GM19438 (cell line): ENCODE results near the gene PXYLP1.
"Not testable (repeated sequence)": the region's sequence is repeated elsewhere in the genome, so short reads cannot be mapped to it uniquely, and the experiment has no call there.

ENCODE experiments used
- ATAC-seq: cut with Tn5 transposase; IDR thresholded peaks from one replicate; pipeline ENCODE4 v1.9.1; 2021; ENCODE audit warnings: low read depth; ENCODE audit not compliant: unreplicated experiment

PXYLP1 gene, protein sequence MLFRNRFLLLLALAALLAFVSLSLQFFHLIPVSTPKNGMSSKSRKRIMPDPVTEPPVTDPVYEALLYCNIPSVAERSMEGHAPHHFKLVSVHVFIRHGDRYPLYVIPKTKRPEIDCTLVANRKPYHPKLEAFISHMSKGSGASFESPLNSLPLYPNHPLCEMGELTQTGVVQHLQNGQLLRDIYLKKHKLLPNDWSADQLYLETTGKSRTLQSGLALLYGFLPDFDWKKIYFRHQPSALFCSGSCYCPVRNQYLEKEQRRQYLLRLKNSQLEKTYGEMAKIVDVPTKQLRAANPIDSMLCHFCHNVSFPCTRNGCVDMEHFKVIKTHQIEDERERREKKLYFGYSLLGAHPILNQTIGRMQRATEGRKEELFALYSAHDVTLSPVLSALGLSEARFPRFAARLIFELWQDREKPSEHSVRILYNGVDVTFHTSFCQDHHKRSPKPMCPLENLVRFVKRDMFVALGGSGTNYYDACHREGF

DNA sequence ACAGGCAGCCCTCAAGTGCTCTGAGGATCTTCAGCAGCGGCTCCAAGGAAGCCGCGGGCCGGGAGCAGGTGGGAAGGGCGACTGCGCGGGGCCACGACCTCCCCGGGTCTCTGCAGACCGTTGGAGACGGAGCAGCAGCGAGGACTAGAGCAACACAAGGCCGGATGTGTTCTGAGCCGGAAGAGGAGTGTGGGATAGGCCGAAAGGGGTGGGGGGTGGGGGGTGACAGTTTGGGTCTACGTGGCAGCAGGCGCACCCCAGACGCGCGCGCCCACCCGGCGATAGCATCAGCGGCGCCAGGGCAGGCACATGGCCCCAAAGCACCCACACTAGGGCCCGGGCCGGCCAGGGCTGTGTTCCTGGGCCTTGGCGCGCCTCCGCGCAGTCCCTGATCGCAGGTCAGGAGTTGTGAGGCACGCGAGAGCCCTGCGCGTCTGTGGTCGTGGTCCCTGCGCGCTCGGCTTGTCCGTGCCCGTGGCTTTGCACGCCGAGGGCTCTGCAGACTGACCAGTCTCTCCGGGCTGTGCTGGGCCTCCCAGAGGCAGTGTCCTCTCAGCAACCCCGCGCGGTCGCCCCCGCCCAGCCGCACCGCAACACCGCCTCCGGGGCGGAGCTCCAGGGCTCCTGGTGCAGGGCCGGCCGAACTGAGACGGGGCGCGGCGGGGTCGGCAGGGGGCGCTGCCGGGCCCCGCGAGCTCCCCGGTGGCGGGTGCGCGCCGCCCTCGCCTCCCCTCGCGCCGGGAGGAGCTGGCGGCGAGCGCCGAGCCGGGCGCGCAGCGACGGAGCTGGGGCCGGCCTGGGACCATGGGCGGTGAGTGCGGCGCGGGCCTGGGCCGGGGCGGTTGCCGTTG, at the start of gene PXYLP1:
TSS of gene PXYLP1 (plus strand) at position 725 of the 851 bp plus-strand sequence. CDS start 28,351 bp downstream, outside the sequence.
- ATAC-seq, result peak; percentile 95

DNA sequence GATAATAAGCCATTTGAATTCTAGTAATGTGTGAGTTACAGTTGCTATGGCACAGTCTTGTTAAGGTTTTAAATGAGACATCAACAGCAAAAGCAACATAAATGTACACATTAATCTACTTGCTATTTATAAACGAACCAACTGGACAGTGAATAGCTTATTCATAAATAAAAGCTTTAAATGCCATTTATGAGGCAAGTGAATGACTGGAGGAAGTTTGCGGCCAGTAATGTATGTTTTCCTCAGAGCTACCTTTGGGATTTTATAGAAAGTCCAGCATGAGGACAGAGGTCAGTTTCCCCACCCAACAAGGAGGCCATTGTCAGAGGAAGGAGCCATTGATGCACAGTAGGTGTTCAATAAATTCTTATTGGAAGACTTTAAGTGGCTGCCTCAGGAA, 48.0 kb upstream of the PXYLP1 start:
- ATAC-seq, result no peak

DNA sequence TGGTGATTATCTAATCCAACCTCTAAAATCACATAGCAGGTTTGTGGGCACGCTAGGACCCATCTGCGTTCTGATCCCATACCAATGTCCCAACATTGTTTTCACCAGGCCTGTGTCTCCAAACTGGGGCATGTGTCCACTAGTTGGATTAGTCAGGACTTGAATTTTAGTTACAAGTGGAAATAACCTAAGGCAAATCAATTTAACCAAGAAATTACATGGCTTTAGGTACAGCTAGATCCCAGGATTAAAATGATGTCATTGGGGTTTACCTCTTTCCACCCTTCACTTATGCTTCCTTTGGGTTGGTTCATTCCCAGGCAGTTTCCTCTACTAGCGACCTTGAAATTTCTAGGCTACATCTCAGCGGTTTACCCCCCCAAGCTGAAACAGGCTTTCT, 47.2 kb upstream of the PXYLP1 start:
- ATAC-seq, result no peak

DNA sequence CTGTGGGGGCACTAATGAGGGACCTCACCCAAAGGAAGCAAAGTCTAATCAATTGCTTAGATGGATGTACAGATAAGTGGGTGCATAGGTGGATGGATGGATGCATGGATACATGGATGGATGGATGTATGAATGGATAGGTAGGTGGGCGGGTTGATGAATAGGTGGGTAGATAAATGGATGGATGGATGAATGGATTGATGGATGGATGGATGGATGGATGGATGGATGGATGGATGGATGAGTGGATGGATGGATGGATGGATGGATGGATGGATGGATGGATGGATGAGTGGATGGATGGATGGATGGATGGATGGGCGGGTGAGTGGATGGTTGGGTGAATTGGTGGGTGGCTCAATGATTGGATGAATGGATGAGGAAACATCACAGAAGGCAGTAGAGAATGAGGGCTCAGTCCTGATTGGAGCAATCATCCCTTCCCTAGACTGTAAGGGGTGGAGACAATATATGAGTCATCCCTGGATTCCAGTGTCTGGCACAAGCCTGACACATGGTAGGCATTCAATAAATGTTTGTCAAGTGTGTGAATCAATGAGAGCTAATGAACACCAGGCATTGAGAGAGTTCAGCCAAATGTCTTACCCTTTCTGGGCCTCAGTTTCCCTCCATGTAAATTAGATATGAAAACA, 40.4 kb upstream of the PXYLP1 start:
- no peak for ATAC-seq

DNA sequence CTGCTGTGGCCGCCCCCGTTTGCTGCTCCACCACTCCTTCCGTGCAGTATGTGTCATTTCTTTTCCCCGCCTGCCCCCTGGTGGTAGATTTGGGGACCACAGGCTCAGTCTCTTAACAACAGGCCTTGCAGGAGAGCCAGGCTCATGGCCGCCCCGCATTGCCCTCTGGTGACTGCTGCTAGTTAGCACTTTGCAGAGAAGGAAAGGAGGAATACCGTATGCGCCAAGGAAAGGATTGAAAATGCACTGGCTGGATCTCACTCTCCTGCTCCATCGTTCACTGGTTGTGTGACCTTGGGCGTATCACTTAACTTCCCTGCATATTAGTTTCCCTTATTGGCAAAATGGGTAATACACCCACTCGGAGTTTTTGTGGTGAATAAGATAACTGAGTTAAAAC, 39.3 kb upstream of the PXYLP1 start:
- ATAC-seq, result peak; percentile 100

DNA sequence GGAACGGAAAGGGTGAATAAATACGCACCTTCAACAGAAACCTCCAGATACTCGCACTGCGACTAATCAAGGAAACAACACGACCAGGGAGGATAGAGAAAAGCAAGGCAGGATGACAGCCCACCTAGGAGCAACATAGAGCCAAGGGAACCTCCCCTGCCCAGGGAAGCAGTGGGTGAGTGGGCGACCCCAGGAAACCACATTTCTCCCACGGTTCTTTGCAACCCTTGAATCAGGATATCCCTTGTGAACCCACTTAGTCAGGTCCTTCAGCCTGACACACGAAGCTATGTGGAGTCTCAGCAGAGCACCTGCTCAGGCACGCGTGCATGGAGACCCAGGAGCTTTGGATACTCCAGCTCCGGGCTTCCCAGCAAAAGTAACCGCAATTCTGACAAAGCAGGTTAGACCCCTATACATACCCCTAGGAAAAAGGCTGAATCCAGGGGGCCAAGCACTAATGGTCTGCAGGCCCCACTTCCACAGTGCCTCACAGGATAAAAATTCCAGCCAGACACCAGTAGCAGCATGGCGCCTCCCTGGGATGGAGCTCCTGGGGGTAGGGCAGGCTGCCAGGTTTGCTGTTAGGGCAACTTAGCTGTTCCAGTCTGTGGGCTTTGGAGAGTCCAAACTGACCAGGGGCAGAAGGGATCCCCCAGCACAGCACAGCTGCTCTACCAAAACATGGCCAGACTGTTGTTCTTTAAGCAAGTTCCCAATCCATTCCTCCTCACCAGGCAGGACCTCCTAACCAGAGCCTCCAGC, 38.4 kb upstream of the PXYLP1 start:
- no peak for ATAC-seq

DNA sequence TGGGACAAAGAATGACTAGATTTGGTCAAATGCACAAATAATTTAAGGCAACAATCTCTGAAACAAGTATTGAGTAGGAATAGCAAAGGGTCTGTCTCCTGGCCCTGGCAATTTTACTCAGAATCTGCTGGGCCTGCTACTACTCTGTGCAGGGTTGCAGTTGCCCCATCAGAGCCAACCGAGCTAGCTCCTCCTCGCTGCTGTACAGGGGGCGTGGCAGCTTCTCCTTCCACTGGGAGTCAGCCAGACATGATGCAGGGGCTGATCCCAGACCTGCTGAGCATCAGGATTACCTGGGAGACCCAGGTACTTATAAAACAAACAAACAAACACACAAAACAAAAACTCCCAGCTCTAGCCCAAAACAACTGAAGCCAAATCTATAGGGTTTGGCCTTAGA, 30.5 kb upstream of the PXYLP1 start:
- ATAC-seq, result no peak

DNA sequence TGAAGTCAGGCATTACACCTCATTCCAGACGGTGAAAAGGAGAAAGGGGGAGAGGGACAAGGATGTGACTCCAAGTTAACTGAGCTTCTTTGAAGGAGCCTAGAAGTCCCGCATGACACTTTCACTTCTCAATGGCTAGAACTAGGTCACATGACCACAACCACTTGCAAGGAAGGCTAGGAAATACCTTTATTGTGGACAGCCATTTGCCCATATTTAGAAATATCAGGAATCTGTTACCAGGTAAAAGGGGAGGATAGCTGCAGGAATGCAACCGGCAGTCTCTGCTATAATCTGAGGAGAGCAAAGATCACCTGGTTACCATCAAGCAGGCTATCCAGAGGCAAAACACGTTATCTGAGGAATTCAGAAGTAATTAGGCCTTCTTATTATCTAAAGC, 28.9 kb upstream of the PXYLP1 start:
- no peak for ATAC-seq

DNA sequence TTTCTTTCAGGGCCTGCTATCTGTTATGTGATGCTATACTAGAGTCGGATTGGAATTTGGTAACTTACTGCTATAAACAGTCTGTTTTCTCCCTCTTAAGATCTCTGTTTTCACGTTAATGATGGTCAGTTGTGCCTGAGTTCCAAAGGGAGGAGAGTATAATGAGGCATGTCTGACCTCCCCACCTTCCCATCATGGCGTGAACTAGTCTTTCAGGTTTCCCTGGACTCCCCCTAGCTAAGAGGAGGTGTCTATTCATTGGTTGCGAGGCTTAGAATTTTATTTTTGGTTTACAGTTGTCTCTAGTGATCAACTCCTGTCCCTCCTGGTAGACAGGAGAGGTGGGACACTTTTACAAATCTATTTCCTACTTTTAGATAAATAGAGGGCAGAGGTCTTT, 27.8 kb upstream of the PXYLP1 start:
- ATAC-seq, result no peak

DNA sequence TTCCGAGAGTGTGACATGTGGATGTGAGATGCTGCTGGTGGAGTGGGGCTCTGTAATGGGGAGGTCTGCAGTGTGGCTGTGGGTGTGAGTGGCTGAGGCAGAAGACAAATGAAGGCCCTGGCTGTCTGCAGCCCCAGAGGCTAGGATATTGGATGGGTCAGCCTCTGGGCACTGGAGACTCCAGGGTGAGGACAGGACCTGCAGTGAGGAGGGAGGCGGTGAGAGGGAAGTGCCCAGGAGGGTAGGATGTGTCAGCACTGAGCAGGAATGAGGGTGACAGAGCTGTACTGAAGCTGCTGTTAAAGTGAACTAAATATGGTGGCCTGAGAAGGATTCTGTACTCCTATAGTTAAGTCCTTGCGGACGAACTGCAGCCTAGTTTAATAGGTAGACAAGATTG, 27.3 kb upstream of the PXYLP1 start:
- no peak for ATAC-seq

DNA sequence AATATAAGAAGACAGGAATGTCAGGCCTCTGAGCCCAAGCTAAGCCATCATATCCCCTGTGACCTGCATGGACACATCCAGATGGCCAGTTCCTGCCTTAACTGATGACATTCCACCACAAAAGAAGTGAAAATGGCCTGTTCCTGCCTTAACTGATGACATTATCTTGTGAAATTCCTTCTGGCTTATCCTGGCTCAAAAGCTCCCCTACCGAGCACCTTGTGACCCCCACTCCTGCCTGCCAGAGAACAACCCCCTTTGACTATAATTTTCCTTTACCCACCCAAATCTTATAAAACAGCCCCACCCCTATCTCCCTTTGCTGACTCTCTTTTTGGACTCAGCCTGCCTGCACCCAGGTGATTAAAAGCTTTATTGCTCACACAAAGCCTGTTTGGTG, 20.3 kb upstream of the PXYLP1 start:
- ATAC-seq, result not testable (repeated sequence)

DNA sequence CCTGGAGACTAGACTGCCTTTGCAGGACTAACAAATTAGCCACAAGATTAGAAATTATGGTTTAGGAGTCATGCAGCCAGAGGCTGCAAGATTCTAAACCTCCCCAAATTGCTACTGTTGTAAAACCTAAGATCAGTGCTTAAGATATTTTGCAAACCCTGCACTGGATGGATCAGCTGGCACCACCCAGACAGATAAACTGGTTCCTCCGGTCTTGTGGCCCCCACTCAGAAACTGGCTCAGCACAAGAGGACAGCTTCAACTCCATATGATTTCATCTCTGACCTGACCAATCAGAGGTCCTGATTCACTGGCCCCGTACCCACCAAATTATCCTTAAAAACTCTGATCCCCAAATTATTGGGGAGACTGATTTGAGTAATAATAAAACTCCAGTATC, 19.5 kb upstream of the PXYLP1 start:
- no peak for ATAC-seq

DNA sequence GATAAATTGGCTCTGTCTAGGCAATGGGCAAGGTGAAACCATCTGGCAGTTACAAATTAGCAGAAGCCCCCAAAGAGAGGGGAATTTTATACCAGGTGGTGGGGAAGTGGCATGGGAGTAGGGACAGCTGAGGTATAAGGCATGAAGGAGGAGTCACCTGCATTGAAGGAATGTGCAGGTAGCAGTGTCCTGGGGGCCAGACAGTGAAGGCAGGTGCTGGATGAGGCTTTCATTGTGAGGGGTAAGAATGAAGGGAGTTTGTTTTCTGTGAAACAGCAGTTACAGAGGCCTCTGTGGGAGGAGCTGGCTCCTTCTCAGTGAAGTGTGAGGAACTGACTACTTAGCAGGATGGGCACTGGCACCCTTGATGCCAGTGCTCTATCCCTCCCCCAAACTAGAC, 19.1 kb upstream of the PXYLP1 start:
- no peak for ATAC-seq

DNA sequence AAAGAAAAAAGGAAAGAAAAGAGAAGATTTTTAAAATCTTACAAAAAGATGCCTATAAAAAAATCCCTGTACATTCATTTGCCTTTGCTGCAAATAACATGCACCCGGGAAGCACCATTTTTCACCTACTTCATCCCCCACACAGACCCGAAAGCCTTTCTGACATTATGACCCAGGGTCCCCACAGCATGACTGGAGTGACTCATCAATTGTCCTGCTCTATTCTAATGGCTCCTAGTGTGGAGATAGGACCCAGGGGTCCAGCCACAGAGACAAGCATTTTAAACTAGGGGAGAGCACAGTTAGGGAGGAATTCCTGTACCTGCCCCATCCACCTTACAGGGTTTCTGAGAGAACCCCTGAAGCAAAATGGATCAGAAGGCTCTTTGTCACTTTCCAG, 14.7 kb upstream of the PXYLP1 start:
- ATAC-seq, result no peak

DNA sequence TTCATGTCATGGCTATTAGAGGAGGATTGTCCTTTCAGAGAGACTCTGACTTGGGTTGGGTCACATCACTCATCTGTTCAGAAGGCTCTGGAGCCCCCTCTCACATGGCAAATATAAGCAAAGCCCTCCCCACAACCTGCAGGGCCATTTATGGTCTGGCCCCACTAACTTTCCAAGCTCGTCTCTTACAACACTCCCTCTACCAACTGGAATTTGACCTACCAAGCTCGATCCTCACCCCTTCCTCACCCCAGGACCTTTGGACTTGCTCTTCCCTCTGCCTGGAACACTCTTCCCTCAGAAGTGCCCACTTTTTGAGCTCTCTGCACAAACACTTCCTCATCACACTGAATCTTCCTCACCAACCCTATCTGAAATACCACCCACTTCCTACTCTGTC, 14.2 kb upstream of the PXYLP1 start:
- no peak for ATAC-seq

DNA sequence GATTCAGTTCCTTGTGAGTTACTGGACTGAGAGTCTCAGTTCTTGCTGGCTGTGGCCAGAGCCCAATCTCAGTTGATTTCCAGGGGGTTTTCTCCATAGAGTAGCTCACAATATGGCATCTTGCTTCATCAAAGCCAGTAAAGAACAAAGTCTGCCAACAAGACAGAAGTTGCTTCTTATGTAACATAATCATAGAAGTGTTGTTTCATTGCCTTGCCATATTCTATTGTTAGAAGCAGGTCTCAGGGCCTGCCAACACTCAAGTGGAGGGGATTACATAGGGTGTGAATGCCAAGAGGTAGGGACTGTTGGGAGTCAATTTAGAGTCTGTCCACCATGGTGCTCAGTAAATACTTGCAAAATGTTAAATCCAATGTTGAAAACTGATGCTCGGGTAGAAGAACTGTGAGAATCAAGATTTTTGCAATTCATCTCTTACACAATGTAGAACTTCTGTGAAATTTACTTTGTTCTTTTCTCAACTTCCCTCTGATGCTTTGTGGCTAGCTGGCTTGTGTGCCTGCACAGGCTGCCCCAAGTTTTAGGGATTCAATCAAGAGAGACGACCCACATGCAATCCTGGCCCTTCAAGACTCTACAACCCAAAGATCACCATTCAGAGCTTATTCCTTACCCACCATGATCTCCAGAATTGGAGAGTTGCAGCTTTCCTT, 13.3 kb upstream of the PXYLP1 start:
- no peak for ATAC-seq

DNA sequence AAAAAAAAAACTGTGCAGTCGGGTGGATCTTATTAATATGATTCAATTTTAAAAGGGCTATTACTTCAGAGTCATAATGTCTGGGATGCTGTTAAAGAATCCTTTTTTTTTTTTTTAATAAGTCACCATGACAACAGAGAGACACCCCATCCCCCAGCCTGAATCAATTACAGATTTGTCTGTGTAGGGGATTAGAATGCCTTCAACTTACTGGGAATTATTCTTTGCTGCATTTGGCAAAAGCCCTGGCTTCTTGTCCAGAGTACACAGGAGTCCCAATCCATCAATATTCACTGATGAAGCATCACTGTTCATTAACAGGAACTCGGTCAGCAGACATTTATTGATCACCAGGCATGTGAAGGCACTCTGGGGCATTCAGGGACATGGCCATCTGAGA, 12.7 kb upstream of the PXYLP1 start:
- ATAC-seq, result no peak

DNA sequence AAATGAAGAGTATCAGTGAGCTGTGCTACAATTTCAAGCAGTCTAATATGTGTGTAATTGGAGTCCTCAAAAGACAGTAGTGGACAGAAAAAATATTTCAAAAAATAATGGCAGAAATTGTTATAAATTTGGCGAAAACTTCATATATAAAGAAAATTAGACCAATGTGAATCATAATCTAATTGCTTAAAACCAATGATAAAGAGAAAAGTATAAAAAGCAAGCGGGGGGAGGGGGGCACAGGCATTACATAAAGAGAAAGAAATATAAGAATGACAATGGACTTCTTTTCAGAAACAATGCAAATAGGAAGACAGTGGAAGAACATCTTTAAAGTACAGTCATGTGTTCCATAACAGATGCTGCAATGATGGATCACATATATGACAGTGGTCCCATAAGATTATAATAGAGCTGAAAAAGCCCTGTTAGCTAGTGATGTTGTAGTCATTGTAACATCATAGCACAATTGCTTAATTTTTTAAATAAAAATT, 7.9 kb upstream of the PXYLP1 start:
- no peak for ATAC-seq

DNA sequence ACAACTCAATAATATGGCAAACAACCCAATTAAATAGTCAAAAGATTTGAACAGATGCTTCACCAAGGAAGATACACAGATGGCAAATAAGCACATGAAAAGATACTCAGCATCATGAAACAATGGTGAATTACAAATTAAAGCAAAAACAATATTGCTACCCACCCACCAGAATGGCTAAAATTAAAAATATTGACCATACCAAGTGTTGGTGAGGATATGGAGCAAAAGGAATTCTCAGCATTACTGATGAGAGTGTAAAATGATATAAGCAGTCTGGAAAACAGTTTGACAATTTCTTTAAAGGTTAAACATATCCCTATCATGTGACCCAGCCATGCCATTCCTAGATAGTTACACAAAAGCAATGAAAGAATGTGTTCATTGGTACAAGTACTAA, 5.7 kb upstream of the PXYLP1 start:
- no peak for ATAC-seq

DNA sequence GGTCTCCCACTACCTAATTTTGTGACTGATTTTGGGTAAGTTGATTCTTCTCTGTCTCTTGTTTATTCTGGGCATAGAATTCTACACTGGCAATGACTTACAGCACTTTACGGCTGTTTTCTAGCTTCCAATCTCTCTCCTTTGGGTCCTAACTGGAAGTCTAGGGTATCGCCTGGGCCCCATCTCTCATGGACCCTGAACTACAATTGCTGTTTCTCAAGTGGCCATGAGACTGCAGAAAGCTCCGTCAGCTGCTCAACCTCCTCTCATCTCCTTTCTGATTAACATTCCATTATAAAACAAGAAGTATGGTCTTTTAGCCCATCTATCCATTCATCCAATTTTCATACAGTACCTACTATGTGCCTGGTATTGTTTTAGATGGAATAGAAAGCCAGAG, 4.4 kb upstream of the PXYLP1 start:
- ATAC-seq, result no peak
